Spleen (tissue), 7 donors: ENCODE measurements around the gene INTS15.

ENCODE experiments used
- POLR2A ChIP-seq, 3 donors: fragments of 450-650 bp; IDR thresholded peaks; one replicate each; pipeline ENCODE4 v1.5.1; 2017; ENCODE audit warnings: antibody characterized with exemption in 3 of 3, mild to moderate bottlenecking in 1 of 3
- POLR2AphosphoS5 ChIP-seq, 3 donors: sonication (generic); formaldehyde crosslinking; IDR thresholded peaks; one replicate each; pipeline ENCODE4 v1.5.1; 2017; ENCODE audit warnings: antibody characterized with exemption in 3 of 3
- TF ChIP-seq, protein P1 (sequence below), 11 experiments: fragments of 200-600 bp in 7 of 11; fragments of 450-650 bp in 4 of 11; sonication (generic) in 4 of 11; IDR thresholded peaks in 8 of 11; conservative IDR thresholded peaks in 3 of 11; 1 replicate in 7 of 11; 2 replicates in 4 of 11; pipeline versions ENCODE4 v1.4.0 to v1.8.0; 2016 to 2021; ENCODE audit warnings: antibody characterized with exemption in 11 of 11, inconsistent platforms in 4 of 11, mild to moderate bottlenecking in 1 of 11
- donor health status: DM: no; HTN: no; CAD: no; lungs with moderate emphysema.
- donor health status: DM: no; HTN: no; CAD: no.
- donor health status: DM: no; HTN: no; CAD: no.

DNA sequence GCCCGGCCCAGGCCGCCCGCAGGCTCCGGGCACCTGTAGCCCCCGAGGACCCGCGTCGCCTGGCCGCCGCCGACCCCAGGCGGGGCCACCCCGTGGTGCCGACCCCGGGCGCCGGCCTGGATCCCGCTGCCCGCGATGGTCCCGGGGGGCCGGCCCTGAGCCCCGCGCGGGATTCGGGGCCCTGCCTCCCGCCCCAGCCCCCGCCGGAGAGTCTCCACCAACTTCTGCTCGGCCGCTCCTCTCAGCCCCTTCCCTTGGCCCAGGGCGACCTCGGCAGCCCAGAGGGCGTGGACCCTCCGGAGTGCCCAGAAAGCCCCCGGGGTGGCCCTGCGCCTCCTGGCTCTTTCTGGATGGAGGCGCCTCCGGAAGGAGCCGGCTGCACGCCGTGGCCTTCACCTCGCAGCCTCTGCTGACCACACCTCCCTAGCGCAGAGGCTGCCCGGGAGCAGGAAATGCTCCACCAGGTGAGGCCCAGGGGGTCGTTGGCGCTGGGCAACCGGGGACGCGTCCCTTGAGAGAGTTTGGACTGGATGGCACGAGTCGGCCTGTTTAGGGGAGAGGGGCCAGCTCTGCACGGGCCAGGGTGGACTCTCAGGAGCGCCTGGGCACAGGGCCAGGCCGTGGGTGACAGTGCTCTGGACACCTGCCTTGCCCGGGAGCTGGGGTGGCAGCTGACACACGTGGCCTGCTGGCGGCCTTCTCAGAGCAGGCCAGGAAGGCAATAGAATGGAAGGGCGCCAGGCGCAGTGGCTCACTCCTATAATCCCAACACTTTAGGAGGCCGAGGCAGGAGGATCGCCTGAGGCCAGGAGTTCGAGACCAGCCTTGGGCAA lies 26.1 kb downstream of the INTS15 start:
- TF ChIP-seq, protein P1, sequence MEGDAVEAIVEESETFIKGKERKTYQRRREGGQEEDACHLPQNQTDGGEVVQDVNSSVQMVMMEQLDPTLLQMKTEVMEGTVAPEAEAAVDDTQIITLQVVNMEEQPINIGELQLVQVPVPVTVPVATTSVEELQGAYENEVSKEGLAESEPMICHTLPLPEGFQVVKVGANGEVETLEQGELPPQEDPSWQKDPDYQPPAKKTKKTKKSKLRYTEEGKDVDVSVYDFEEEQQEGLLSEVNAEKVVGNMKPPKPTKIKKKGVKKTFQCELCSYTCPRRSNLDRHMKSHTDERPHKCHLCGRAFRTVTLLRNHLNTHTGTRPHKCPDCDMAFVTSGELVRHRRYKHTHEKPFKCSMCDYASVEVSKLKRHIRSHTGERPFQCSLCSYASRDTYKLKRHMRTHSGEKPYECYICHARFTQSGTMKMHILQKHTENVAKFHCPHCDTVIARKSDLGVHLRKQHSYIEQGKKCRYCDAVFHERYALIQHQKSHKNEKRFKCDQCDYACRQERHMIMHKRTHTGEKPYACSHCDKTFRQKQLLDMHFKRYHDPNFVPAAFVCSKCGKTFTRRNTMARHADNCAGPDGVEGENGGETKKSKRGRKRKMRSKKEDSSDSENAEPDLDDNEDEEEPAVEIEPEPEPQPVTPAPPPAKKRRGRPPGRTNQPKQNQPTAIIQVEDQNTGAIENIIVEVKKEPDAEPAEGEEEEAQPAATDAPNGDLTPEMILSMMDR (IDR thresholded peaks at IDR 0.05 in 8 of 11, conservative IDR thresholded peaks at IDR 0.05 in 3 of 11), result no peak
- TF ChIP-seq POLR2A (IDR thresholded peaks at IDR 0.05) (no peak), POLR2AphosphoS5 (IDR thresholded peaks at IDR 0.05) (peak in 2 of 3 donors; percentile 23 to 54)
